ENCODE results near the gene MYO3B. TPM values are rescaled to one million over a fixed set of nuclear protein-coding genes. Genes with fewer than 3 reads are reported as not detected.

MYO3B gene
- total RNA-seq, 1 donor from 2014 or later, result not detected

DNA sequence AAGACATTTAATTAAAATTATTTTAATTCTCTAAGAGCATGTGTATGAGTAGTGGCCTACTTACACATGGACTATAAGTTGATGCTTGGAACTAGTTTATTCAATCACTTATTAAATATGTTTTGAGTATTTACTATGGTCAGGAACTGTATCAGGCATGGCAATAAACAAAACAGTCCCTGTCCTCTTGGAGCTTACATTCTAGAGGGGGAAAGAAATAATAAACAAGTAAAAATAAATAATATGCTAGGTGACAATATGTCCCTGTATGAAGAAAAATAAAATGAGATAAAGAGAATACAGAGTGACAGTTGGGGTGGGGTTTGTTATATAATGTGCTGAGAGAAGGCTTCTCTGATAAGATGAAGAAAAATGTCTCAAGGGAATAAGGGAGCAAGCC is 74.5 kb downstream of the MYO3B start:
- H3K4me1 Mint-ChIP-seq, result no peaks in the 10 kb centered on the region
- TF ChIP-seq, protein P1, sequence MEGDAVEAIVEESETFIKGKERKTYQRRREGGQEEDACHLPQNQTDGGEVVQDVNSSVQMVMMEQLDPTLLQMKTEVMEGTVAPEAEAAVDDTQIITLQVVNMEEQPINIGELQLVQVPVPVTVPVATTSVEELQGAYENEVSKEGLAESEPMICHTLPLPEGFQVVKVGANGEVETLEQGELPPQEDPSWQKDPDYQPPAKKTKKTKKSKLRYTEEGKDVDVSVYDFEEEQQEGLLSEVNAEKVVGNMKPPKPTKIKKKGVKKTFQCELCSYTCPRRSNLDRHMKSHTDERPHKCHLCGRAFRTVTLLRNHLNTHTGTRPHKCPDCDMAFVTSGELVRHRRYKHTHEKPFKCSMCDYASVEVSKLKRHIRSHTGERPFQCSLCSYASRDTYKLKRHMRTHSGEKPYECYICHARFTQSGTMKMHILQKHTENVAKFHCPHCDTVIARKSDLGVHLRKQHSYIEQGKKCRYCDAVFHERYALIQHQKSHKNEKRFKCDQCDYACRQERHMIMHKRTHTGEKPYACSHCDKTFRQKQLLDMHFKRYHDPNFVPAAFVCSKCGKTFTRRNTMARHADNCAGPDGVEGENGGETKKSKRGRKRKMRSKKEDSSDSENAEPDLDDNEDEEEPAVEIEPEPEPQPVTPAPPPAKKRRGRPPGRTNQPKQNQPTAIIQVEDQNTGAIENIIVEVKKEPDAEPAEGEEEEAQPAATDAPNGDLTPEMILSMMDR (conservative IDR thresholded peaks at IDR 0.05), result no peak
- DNase-seq (ENCODE audit: low read depth, low spot score), result no peak
- no peak overlapping the region for H3K27ac Mint-ChIP-seq (ENCODE audit: unreplicated experiment)
- peaks cover 10% of the 10 kb centered on the region for H3K9me3 Mint-ChIP-seq
- no peaks in the 10 kb centered on the region for H3K27me3 Mint-ChIP-seq (ENCODE audit: low read depth)
- no peak overlapping the region for H3K4me3 Mint-ChIP-seq
- H3K36me3 Mint-ChIP-seq (ENCODE audit: low read depth), result no peaks in the 10 kb centered on the region

DNA sequence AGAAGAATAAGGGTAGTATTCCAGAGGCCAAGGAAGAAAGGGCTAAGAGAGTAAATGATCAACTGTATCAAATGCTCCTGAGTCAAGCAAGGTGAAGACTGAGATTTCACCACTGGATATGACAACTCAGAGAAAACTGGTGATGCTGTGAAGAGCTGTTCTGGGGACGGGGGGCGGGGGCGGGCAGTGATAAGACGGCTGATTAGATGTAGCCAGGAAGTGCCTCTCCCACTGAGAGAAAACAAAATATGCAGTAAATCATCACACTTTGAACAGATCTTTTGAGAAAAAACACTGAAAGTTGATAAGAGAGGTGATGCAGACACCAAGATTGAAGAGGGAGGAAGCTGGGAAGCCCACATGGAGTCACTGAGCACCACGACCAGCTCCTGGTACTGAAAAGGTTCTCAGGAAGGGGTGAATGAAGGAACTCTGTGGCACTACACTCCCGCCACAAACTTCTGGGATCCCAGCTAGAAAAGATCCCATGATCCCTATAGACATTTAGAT is 75.8 kb downstream of the MYO3B start:
- Mint-ChIP-seq H3K9me3 (peaks cover 11% of the 10 kb centered on the region), H3K4me3 (no peak overlapping the region), H3K27me3 (ENCODE audit: low read depth) (no peaks in the 10 kb centered on the region), H3K27ac (ENCODE audit: unreplicated experiment) (no peak overlapping the region), H3K4me1 (no peaks in the 10 kb centered on the region), H3K36me3 (ENCODE audit: low read depth) (no peaks in the 10 kb centered on the region)
- no peak for DNase-seq (ENCODE audit: low read depth, low spot score)
- TF ChIP-seq, protein P1 (conservative IDR thresholded peaks at IDR 0.05), result no peak

DNA sequence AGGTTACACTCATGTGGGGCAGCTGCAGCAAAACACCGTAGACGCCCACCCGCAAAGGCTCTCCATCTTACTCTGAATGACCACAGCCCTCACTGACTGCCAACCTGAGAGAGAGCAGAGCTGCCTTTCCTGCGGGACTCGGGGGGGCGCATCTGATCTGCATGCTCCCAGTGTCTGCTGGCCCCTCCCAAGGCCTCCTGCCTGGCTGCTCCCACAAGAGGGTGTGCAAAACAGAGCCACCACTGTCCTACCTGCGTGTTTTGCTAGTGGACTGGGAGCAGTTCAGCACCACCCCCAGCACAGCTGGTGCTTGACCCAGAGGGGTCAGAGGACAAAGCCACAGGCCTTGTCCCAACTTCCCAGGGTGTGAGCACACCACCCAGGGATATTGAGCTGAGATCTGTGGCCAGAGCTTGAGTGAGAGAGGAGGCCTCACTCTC is 76.4 kb downstream of the MYO3B start:
- no peaks in the 10 kb centered on the region for H3K36me3 Mint-ChIP-seq (ENCODE audit: low read depth)
- no peaks in the 10 kb centered on the region for H3K4me1 Mint-ChIP-seq
- no peak overlapping the region for H3K4me3 Mint-ChIP-seq
- TF ChIP-seq, protein P1 (conservative IDR thresholded peaks at IDR 0.05), result no peak
- H3K27ac Mint-ChIP-seq (ENCODE audit: unreplicated experiment), result no peak overlapping the region
- H3K27me3 Mint-ChIP-seq (ENCODE audit: low read depth), result no peaks in the 10 kb centered on the region
- DNase-seq (ENCODE audit: low read depth, low spot score), result no peak
- H3K9me3 Mint-ChIP-seq, result peaks cover 12% of the 10 kb centered on the region

DNA sequence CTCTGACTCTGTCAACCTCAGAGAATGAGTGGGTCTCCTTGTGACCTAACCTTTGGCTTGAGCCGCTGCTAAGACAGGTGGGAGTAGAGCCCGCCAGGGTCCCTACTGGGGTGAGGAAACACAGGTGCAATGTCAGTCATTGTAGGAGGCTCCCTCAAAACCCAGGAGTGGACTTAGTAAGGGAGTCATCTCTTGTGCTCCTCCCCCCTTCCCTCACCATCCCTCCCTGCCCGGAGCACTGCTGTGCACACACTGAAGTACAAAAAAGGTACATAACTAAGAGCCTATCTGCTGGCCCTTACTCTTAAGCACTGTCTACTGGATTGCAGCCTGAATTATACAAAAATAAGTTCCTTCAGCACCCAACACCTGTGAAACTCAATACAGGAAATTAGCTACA is 77.2 kb downstream of the MYO3B start:
- Mint-ChIP-seq H3K9me3 (peaks cover 15% of the 10 kb centered on the region), H3K27me3 (ENCODE audit: low read depth) (no peaks in the 10 kb centered on the region), H3K27ac (ENCODE audit: unreplicated experiment) (no peak overlapping the region), H3K36me3 (ENCODE audit: low read depth) (no peaks in the 10 kb centered on the region), H3K4me1 (no peaks in the 10 kb centered on the region), H3K4me3 (no peak overlapping the region)
- DNase-seq (ENCODE audit: low read depth, low spot score), result no peak
- TF ChIP-seq, protein P1 (conservative IDR thresholded peaks at IDR 0.05), result no peak

DNA sequence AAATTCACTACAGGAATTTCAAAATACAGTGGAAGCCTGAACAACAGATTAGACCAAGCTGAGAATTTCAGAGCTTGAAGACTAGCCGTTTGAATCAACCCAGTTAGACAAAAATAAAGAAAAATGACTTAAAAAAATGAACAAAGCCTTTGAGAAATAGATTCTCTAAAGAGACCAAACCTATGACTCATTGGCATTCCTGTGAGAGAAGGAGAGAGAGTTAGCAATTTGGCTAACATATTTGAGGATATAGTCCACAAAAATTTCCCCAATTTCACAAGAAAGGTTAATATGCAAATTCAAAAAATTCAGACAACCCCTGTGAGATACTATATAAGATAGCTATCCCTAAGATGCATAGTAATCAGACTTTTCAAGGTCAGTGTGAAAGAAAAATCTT is 78.0 kb downstream of the MYO3B start:
- Mint-ChIP-seq H3K27ac (ENCODE audit: unreplicated experiment) (no peak overlapping the region), H3K4me3 (no peak overlapping the region), H3K36me3 (ENCODE audit: low read depth) (peaks cover 3% of the 10 kb centered on the region), H3K27me3 (ENCODE audit: low read depth) (no peaks in the 10 kb centered on the region), H3K4me1 (no peaks in the 10 kb centered on the region), H3K9me3 (peaks cover 21% of the 10 kb centered on the region)
- DNase-seq (ENCODE audit: low read depth, low spot score), result no peak
- TF ChIP-seq, protein P1 (conservative IDR thresholded peaks at IDR 0.05), result no peak

Data from neural crest cell (in vitro differentiated cells).